Measurements from ENCODE around the gene TDRD3.

- TF ChIP-seq CTCF (IDR thresholded peaks at IDR 0.05; ENCODE audit: borderline replicate concordance, extremely low read depth, low read length, poor library complexity, severe bottlenecking), result no peak
- TF ChIP-seq EZH2 (IDR thresholded peaks at IDR 0.05; ENCODE audit: borderline replicate concordance, low read depth, low read length, severe bottlenecking), result no peak
Observed at GRCh38 chr13:60351326-60351725, 45.7 kb upstream of the TDRD3 start.

All from DND-41 (cell line).